ENCODE data around the gene COL5A1.

DNA sequence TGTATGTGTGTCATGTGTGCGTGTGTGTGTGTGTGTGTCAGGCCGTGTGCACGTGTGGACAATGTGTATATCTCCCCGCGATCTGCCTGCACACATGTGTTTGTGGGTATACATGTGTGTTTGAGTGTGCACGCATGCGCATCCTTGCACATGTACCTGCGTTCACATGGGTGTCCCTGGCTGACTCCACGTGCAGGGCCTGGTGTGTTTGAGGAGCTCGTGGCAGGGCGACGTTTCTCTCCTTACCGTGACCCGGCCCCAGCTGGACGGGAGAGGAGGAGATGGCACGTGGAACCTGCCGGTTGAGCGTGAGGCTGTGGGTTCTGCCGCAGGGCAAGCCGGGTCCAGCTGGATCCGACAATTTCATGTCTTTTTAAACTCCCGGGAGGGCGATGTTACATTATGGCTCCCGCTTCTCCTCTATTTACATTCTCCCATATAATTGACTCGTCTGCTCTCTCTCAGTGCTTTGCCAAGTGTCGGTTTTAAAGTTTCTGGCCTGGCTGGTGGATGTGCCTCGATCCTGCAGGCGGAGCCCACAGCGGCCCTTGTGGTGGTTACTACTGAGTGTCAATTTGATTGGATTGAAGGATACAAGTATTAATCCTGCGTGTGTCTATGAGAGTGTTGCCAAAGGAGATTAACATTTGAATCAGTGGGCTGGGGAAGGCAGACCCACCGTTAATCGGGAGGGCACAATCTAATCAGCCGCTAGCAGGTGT is 5.9 kb downstream of the COL5A1 start:
- TF ChIP-seq, protein P1, sequence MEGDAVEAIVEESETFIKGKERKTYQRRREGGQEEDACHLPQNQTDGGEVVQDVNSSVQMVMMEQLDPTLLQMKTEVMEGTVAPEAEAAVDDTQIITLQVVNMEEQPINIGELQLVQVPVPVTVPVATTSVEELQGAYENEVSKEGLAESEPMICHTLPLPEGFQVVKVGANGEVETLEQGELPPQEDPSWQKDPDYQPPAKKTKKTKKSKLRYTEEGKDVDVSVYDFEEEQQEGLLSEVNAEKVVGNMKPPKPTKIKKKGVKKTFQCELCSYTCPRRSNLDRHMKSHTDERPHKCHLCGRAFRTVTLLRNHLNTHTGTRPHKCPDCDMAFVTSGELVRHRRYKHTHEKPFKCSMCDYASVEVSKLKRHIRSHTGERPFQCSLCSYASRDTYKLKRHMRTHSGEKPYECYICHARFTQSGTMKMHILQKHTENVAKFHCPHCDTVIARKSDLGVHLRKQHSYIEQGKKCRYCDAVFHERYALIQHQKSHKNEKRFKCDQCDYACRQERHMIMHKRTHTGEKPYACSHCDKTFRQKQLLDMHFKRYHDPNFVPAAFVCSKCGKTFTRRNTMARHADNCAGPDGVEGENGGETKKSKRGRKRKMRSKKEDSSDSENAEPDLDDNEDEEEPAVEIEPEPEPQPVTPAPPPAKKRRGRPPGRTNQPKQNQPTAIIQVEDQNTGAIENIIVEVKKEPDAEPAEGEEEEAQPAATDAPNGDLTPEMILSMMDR (IDR thresholded peaks at IDR 0.05) = no peak
- no peak for TF ChIP-seq POLR2A (IDR thresholded peaks at IDR 0.05)
